BE2C (cell line): ENCODE data around the gene GPATCH1.

Experiments
- DNase-seq: peaks from one replicate; pipeline ENCODE4 v3.0.0-alpha.2; 2020
- H3K27me3 ChIP-seq: fragments of 250-450 bp; sonication (Bioruptor Pico); 2 replicates; pipeline ENCODE4 v1.5.1; 2020; ENCODE audit warnings: mild to moderate bottlenecking
- H3K36me3 ChIP-seq: fragments of 250-450 bp; sonication (Bioruptor Pico); 2 replicates; pipeline ENCODE4 v1.5.1; 2020; ENCODE audit warnings: mild to moderate bottlenecking
- H3K4me1 ChIP-seq: fragments of 250-450 bp; sonication (Bioruptor Pico); 2 replicates; pipeline ENCODE4 v1.5.1; 2020
- H3K4me3 ChIP-seq: 2 replicates; pipeline ENCODE4 v1.5.1; 2011; ENCODE audit warnings: low read depth, low read length
- H3K9me3 ChIP-seq: fragments of 250-450 bp; sonication (Bioruptor Pico); 2 replicates; pipeline ENCODE4 v1.5.1; 2020
- TF ChIP-seq, protein P1 (sequence below): IDR thresholded peaks from 2 replicates; pipeline ENCODE4 v1.5.1; 2012; ENCODE audit warnings: mild to moderate bottlenecking, low read depth, low read length

The GPATCH1 gene

DNA sequence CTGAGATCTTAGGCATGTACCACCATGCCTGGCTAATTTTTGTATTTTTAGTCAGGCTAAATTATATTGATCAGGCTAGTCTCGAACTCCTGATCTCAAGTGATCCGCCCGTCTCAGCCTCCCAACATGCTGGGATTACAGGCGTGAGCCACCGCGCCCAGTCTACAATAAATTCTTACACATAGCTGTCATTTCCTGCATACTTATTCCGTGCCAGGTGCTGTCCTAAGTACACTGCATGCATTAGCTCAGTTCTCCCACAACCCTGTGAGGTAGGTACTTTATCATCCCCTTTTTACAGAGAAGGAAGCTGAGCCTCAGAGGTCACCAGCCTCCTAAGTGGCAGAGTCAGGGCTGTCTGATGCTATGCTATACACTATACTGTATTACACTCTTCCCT is 9.1 kb upstream of the GPATCH1 start:
- TF ChIP-seq, protein P1, sequence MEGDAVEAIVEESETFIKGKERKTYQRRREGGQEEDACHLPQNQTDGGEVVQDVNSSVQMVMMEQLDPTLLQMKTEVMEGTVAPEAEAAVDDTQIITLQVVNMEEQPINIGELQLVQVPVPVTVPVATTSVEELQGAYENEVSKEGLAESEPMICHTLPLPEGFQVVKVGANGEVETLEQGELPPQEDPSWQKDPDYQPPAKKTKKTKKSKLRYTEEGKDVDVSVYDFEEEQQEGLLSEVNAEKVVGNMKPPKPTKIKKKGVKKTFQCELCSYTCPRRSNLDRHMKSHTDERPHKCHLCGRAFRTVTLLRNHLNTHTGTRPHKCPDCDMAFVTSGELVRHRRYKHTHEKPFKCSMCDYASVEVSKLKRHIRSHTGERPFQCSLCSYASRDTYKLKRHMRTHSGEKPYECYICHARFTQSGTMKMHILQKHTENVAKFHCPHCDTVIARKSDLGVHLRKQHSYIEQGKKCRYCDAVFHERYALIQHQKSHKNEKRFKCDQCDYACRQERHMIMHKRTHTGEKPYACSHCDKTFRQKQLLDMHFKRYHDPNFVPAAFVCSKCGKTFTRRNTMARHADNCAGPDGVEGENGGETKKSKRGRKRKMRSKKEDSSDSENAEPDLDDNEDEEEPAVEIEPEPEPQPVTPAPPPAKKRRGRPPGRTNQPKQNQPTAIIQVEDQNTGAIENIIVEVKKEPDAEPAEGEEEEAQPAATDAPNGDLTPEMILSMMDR, result no peak
- H3K9me3 ChIP-seq, result no peaks in the 10 kb centered on the region
- H3K4me1 ChIP-seq, result peaks cover 4% of the 10 kb centered on the region; the same call in 1 of the 2 replicates
- H3K27me3 ChIP-seq, result no peaks in the 10 kb centered on the region
- no peak overlapping the region for H3K4me3 ChIP-seq
- no peaks in the 10 kb centered on the region for H3K36me3 ChIP-seq
- no peak for DNase-seq

DNA sequence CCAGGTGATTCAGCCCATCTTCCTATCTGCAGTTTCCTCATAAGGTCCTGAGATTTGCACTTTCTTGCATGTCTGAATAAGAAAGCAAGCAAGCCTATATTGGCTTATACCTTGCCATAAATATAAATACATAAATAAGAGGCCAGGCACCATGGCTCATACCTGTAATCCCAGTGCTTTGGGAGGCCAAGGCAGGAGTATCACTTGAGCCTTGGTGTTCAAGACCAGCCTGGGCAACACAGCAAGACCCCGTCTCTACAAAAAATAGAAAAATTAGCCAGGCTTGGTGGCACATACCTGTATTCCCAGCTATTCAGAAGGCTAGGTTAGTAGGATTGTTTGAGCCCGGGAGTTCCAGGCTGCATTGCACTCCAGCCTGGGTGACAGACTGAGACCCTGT is 5.5 kb upstream of the GPATCH1 start:
- DNase-seq, result no peak
- H3K9me3 ChIP-seq, result no peaks in the 10 kb centered on the region
- no peaks in the 10 kb centered on the region for H3K4me1 ChIP-seq
- H3K4me3 ChIP-seq, result no peak overlapping the region
- no peaks in the 10 kb centered on the region for H3K36me3 ChIP-seq
- H3K27me3 ChIP-seq, result no peaks in the 10 kb centered on the region
- TF ChIP-seq, protein P1, result no peak

DNA sequence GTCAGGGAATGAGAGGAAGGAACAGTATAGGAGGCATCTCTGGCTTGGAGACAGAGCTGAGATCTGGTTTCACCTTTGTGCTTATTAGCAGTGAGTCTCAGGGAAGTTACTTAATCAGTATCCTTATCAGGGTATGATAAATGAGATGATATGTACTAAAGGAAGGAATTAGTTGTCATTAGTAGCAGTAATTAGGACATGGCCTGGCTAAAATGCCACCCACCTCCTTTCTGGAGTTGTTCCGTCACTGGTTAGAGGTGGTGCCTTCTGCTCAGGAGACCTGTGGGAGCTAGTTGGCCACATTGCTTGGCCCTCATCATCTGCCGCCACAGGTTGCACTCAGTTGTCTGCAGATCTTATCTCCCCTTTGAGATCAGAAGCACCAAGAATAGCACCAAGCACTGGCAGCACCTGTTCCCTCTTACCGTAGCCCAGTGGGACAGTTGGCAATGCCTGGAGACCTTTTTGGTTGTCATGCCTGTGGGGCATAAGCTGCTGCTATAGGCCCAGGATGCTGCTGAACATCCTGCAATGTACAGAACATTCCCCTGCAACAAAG is 4.7 kb downstream of the GPATCH1 start:
- peaks cover 4% of the 10 kb centered on the region for H3K4me1 ChIP-seq
- DNase-seq, result no peak
- H3K9me3 ChIP-seq, result no peaks in the 10 kb centered on the region
- H3K36me3 ChIP-seq, result peaks cover 11% of the 10 kb centered on the region
- no peaks in the 10 kb centered on the region for H3K27me3 ChIP-seq
- TF ChIP-seq, protein P1, result no peak
- H3K4me3 ChIP-seq, result no peak overlapping the region

DNA sequence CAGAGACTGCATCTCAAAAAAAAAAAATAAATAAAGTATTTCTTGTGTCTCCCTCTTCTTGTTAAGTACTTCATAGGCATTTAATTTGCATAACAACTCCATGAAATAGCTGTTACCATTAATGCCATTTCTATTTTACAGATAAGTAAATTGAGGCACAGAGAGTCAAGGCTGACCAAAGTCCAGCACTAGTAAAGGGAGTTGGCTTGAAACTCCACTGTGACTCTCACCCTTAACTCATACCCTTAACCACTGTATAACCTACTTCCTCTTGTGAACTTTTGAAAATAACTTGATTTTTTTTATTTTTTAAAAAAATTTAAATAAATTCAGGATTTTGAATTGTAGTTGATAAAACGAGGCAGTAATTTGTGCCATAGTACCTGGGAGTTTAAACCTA is 6.0 kb downstream of the GPATCH1 start:
- H3K36me3 ChIP-seq, result peaks cover 16% of the 10 kb centered on the region
- no peak overlapping the region for H3K4me3 ChIP-seq
- no peaks in the 10 kb centered on the region for H3K27me3 ChIP-seq
- peaks cover 4% of the 10 kb centered on the region for H3K4me1 ChIP-seq
- DNase-seq, result no peak
- TF ChIP-seq, protein P1, result no peak
- no peaks in the 10 kb centered on the region for H3K9me3 ChIP-seq

DNA sequence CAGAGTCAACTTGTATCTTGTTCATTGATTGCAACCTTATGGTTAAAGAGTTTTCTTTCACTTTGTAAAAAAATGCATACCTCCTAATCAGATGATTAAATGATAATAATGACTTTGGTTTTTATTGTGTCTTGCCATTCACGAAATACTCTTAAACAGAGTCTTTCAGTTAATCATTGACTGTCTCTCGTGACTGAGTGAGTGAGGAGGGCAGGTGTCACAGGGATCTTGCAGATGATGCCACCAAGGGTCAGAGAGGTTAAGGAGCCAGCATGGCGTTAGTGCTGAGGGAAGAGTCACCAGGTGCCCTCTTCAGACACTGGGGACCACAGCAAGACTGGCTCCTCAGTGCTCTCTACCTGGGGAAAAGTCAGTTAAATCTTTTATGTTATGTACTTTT is 8.0 kb downstream of the GPATCH1 start:
- Histone ChIP-seq H3K4me3 (no peak overlapping the region), H3K36me3 (peaks cover 31% of the 10 kb centered on the region), H3K27me3 (no peaks in the 10 kb centered on the region), H3K4me1 (peaks cover 4% of the 10 kb centered on the region), H3K9me3 (no peaks in the 10 kb centered on the region)
- DNase-seq, result no peak
- TF ChIP-seq, protein P1, result no peak

DNA sequence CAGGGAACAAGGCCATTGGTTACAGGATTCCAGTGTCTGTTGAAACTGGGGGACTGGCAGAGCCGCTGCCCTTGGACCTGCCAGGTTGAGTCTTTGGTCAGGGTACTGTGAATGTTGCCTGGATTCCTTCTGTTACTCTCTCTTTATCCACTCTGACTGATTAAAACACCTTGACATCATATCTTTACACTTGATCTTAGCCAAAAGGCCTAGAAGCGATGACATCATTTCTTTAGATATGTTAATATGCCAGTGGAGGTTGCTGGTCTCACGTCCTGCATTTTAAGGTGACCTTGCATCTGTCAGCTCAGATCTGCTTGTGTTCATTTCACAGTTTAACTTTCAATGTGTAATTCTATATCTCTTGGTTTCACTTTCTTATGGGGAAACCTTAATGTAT is 9.2 kb downstream of the GPATCH1 start:
- Histone ChIP-seq H3K27me3 (no peaks in the 10 kb centered on the region), H3K4me1 (peaks cover 4% of the 10 kb centered on the region), H3K9me3 (no peaks in the 10 kb centered on the region), H3K4me3 (no peak overlapping the region), H3K36me3 (peaks cover 36% of the 10 kb centered on the region)
- TF ChIP-seq, protein P1, result no peak
- no peak for DNase-seq
